Stomach smooth muscle (tissue), 2 donors: ENCODE results near the gene EVA1A.

Source experiments
- H3K27ac ChIP-seq: one replicate; pipeline ENCODE4 v1.7.0; 2013; ENCODE audit warnings: mild to moderate bottlenecking, low read length, inconsistent platforms
- H3K27me3 ChIP-seq, 2 donors: one replicate each; pipeline ENCODE4 v1.7.0; 2013; ENCODE audit warnings: low read length in 2 of 2; ENCODE audit not compliant: insufficient read depth in 2 of 2, control insufficient read depth in 1 of 2
- H3K36me3 ChIP-seq, 2 donors: one replicate each; pipeline ENCODE4 v1.7.0; 2013; ENCODE audit warnings: low read length in 2 of 2; ENCODE audit not compliant: control insufficient read depth in 2 of 2, insufficient read depth in 2 of 2
- H3K4me1 ChIP-seq: one replicate; pipeline ENCODE4 v1.7.0; 2013; ENCODE audit warnings: low read length; ENCODE audit not compliant: control insufficient read depth, insufficient read depth
- H3K4me3 ChIP-seq, 2 donors: one replicate each; pipeline ENCODE4 v1.7.0; 2013; ENCODE audit warnings: low read length in 2 of 2
- H3K9ac ChIP-seq, 2 donors: one replicate each; pipeline ENCODE4 v1.7.0; 2013; ENCODE audit warnings: low read length in 2 of 2, mild to moderate bottlenecking in 1 of 2
- H3K9me3 ChIP-seq, 2 donors: one replicate each; pipeline ENCODE4 v1.7.0; 2013; ENCODE audit warnings: low read length in 2 of 2; ENCODE audit not compliant: control insufficient read depth in 2 of 2
- donor health status: healthy.
- donor health status: Pancreatic carcinoma.

The EVA1A gene

DNA sequence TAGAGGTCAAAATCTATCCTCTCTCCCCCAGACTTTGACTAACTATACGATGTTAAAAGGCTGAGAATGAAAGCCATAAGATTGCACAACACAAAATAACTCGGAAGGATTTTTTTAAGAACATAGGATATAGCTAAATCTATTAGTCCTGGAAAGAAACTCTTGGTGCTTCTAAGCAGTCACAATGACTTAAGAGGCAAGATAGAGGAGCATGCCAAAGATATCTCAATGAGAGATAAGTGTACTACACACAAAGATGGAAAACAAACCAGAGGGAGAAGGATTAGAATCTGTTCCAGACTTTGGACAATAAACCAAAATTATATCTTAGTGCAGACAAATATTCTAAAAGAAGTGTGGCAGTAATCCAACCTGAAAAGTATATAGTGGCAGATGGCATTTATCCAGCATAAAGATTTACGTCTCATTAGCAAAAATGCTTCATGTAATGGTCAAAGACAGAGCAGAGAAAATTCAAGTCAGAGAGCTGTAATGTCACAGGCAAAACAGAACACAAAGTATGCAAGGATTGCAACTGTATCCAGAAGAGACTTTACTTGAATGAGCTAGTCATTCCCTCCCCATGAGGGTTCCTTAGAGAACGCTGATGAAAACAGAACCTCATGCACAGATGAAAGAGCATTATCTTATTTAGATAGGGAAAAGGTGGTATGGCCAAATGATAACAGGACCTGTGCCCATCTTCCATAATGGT is 28.8 kb upstream of the EVA1A start:
- Histone ChIP-seq H3K9me3 (no peaks in the 10 kb centered on the region), H3K36me3 (no peaks in the 10 kb centered on the region), H3K9ac (no peak overlapping the region), H3K4me3 (no peak overlapping the region), H3K27me3 (no peaks in the 10 kb centered on the region), H3K27ac (no peak overlapping the region), H3K4me1 (no peaks in the 10 kb centered on the region)

DNA sequence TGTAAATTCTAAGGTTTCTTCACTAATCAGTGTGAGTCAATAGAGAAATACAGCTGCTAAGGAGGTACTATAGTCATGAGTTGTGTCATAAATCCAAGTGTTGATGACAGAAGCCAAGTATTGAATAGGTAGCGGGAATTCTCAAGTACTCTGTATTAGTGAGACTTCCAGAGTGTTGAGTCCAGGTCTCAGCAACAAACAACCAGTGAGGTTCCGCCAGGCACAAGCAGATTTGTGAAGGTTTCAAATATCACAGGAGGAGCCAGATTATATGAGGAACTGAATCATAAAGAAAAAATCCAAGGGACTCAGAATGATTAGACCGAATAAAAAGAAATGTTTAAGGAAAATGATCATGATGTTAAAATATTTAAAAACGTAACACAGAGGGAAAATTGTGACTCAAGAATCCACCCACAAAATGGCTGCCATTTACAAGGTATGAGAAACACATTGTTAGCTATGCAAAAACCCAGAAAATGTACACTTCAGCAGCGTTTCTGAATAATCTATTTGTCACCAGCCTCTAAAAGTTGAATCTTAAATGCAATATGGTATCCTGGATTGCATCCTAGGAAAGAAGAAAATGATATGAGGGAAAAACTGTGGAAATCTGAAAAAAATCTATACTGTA is 27.3 kb upstream of the EVA1A start:
- Histone ChIP-seq H3K4me3 (no peak overlapping the region), H3K27ac (no peak overlapping the region), H3K4me1 (no peaks in the 10 kb centered on the region), H3K9ac (no peak overlapping the region), H3K36me3 (no peaks in the 10 kb centered on the region), H3K9me3 (no peaks in the 10 kb centered on the region), H3K27me3 (no peaks in the 10 kb centered on the region)

GRCh38 chr2:75586971-75587370 is 26.2 kb upstream of the EVA1A start:
- Histone ChIP-seq H3K9ac (no peak overlapping the region), H3K36me3 (no peaks in the 10 kb centered on the region), H3K27ac (no peak overlapping the region), H3K4me3 (no peak overlapping the region), H3K4me1 (no peaks in the 10 kb centered on the region), H3K27me3 (no peaks in the 10 kb centered on the region), H3K9me3 (no peaks in the 10 kb centered on the region)

- H3K27ac ChIP-seq, result no peak overlapping the region
- no peaks in the 10 kb centered on the region for H3K27me3 ChIP-seq
- H3K4me3 ChIP-seq, result no peak overlapping the region
- H3K9me3 ChIP-seq, result no peaks in the 10 kb centered on the region
- no peaks in the 10 kb centered on the region for H3K4me1 ChIP-seq
- no peaks in the 10 kb centered on the region for H3K36me3 ChIP-seq
- H3K9ac ChIP-seq, result no peak overlapping the region
Measured at GRCh38 chr2:75582840-75583239, 22.1 kb upstream of the EVA1A start.

- H3K9me3 ChIP-seq, result no peaks in the 10 kb centered on the region
- no peaks in the 10 kb centered on the region for H3K36me3 ChIP-seq
- H3K27ac ChIP-seq, result no peak overlapping the region
- no peaks in the 10 kb centered on the region for H3K4me1 ChIP-seq
- H3K27me3 ChIP-seq, result no peaks in the 10 kb centered on the region
- H3K4me3 ChIP-seq, result no peak overlapping the region
- no peak overlapping the region for H3K9ac ChIP-seq
Measured at GRCh38 chr2:75580606-75581005, 19.9 kb upstream of the EVA1A start.

- H3K4me3 ChIP-seq, result no peak overlapping the region
- H3K9me3 ChIP-seq, result no peaks in the 10 kb centered on the region
- no peak overlapping the region for H3K27ac ChIP-seq
- H3K36me3 ChIP-seq, result no peaks in the 10 kb centered on the region
- H3K4me1 ChIP-seq, result no peaks in the 10 kb centered on the region
- H3K27me3 ChIP-seq, result no peaks in the 10 kb centered on the region
- H3K9ac ChIP-seq, result no peak overlapping the region
Measured at GRCh38 chr2:75580156-75580555, 19.4 kb upstream of the EVA1A start.

DNA sequence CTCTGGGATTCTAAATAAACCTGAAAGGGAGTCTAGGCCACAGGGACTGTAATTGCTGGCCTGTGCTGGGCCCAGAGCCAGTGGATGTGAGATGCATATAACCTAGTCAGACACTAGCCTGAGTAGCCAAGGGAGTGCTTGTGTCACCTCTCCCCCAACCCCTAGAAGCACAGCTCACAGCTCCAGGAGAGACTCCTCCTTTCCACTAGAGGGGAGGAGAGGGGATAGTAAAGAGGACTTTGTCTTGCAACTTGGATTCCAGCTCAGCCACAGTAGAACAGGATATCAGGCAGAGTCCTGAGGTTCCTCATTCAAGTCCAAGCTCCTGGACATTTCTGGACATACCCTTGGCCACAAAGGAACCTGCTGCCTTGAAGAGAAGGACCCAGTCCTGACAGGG is 18.4 kb upstream of the EVA1A start:
- Histone ChIP-seq H3K27me3 (no peaks in the 10 kb centered on the region), H3K4me3 (no peak overlapping the region), H3K9ac (no peak overlapping the region), H3K9me3 (no peaks in the 10 kb centered on the region), H3K36me3 (no peaks in the 10 kb centered on the region), H3K27ac (no peak overlapping the region), H3K4me1 (no peaks in the 10 kb centered on the region)

- H3K9me3 ChIP-seq, result no peaks in the 10 kb centered on the region
Measured at GRCh38 chr2:75577280-75577679, 16.5 kb upstream of the EVA1A start.

DNA sequence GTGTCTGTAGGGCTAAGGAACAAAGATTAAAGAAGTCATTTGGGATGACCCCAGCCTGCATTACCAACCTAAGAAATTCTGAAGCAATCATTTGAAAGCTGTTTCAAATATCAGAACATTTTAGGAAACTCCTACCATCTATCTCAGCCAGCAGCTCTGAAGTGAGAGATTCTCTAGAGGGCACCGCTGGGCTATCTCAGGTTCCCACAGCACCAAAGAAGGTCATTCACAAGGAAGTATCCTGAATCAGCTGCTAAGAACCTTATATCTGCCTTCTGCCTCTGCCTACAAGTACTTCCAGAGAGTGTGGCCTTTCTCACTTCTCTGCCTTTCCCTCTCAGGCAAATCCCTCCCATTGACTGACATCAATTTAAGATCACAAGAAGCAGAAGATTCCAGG is 13.4 kb upstream of the EVA1A start:
- Histone ChIP-seq H3K9me3 (no peaks in the 10 kb centered on the region), H3K4me3 (no peak overlapping the region), H3K9ac (no peak overlapping the region), H3K27me3 (no peaks in the 10 kb centered on the region), H3K27ac (no peak overlapping the region), H3K4me1 (no peaks in the 10 kb centered on the region), H3K36me3 (no peaks in the 10 kb centered on the region)

More at GRCh38 chr2:75577280-75577679, 16.5 kb upstream of the EVA1A start:
- Histone ChIP-seq H3K27ac (no peak overlapping the region), H3K36me3 (no peaks in the 10 kb centered on the region), H3K4me3 (no peak overlapping the region), H3K9ac (no peak overlapping the region), H3K27me3 (no peaks in the 10 kb centered on the region), H3K4me1 (no peaks in the 10 kb centered on the region)

- no peak overlapping the region for H3K27ac ChIP-seq
- no peaks in the 10 kb centered on the region for H3K36me3 ChIP-seq
- no peaks in the 10 kb centered on the region for H3K4me1 ChIP-seq
- no peaks in the 10 kb centered on the region for H3K9me3 ChIP-seq
- no peak overlapping the region for H3K9ac ChIP-seq
- H3K4me3 ChIP-seq, result no peak overlapping the region
- H3K27me3 ChIP-seq, result no peaks in the 10 kb centered on the region
Measured at GRCh38 chr2:75573145-75573878, 12.6 kb upstream of the EVA1A start.
